Measurements from ENCODE around the gene TOP2B.

The TOP2B gene

GRCh38 chr3:25554376-25554775, 110.3 kb downstream of the TOP2B start:
- DNase-seq: no peak

- no peak for DNase-seq
Measured at GRCh38 chr3:25552251-25552650, 112.5 kb downstream of the TOP2B start.

- DNase-seq: no peak
Measured at GRCh38 chr3:25548836-25549235, 115.9 kb downstream of the TOP2B start.

- DNase-seq: no peak
Measured at GRCh38 chr3:25547943-25548674, 116.6 kb downstream of the TOP2B start.

Data from DMS53 (cell line).